ENCODE measurements around the gene LSM14A.

DNA sequence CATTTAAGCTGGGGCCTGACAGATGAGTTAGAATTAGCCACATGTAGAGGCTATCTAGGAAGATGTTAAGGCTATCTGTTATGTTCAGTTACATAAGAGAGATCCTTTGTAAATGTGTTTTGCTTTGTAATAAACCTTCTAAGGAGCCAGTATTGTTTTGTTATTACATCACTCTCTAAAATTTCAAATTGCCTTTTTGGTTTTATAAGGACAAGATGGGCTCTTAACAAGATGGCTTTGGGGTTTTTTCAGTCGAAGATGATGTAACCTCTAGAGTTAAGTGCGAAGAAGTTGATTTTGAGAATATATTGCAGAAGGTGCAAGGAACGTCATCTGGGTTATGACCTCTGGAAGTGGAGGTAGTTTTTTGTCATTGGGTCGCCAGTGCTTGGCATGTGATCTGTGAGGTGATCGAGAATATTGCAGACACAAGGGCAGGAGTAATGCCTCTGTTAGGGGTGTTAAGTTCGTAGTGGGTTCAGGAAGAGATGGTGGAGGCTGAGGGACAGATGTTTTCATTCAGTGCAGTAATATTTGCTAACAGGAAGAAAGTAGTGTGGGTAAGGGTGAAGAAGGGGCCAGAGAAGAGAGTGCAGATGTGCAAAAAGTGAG, 12.7 kb downstream of the LSM14A start:
- TF ChIP-seq, protein P1, sequence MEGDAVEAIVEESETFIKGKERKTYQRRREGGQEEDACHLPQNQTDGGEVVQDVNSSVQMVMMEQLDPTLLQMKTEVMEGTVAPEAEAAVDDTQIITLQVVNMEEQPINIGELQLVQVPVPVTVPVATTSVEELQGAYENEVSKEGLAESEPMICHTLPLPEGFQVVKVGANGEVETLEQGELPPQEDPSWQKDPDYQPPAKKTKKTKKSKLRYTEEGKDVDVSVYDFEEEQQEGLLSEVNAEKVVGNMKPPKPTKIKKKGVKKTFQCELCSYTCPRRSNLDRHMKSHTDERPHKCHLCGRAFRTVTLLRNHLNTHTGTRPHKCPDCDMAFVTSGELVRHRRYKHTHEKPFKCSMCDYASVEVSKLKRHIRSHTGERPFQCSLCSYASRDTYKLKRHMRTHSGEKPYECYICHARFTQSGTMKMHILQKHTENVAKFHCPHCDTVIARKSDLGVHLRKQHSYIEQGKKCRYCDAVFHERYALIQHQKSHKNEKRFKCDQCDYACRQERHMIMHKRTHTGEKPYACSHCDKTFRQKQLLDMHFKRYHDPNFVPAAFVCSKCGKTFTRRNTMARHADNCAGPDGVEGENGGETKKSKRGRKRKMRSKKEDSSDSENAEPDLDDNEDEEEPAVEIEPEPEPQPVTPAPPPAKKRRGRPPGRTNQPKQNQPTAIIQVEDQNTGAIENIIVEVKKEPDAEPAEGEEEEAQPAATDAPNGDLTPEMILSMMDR (IDR thresholded peaks at IDR 0.05) = no peak
- TF ChIP-seq ZNF416 (CRISPR knock-in tag; IDR thresholded peaks at IDR 0.05) (no peak), NFYB (CRISPR knock-in tag; conservative IDR thresholded peaks at IDR 0.05; ENCODE audit: low read depth) (no peak), TEAD4 (CRISPR knock-in tag; IDR thresholded peaks at IDR 0.05) (no peak), ESRRA (CRISPR knock-in tag; IDR thresholded peaks at IDR 0.05; ENCODE audit: borderline replicate concordance) (no peak), CREM (CRISPR knock-in tag; IDR thresholded peaks at IDR 0.05) (no peak), TEAD1 (CRISPR knock-in tag; IDR thresholded peaks at IDR 0.05) (no peak)
- TF ChIP-seq, protein P2, sequence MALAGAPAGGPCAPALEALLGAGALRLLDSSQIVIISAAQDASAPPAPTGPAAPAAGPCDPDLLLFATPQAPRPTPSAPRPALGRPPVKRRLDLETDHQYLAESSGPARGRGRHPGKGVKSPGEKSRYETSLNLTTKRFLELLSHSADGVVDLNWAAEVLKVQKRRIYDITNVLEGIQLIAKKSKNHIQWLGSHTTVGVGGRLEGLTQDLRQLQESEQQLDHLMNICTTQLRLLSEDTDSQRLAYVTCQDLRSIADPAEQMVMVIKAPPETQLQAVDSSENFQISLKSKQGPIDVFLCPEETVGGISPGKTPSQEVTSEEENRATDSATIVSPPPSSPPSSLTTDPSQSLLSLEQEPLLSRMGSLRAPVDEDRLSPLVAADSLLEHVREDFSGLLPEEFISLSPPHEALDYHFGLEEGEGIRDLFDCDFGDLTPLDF (CRISPR knock-in tag; IDR thresholded peaks at IDR 0.05) = no peak
- TF ChIP-seq, protein P3, sequence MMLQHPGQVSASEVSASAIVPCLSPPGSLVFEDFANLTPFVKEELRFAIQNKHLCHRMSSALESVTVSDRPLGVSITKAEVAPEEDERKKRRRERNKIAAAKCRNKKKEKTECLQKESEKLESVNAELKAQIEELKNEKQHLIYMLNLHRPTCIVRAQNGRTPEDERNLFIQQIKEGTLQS (CRISPR knock-in tag; conservative IDR thresholded peaks at IDR 0.05) = no peak
